ENCODE measurements around the gene DTNBP1.

DNA sequence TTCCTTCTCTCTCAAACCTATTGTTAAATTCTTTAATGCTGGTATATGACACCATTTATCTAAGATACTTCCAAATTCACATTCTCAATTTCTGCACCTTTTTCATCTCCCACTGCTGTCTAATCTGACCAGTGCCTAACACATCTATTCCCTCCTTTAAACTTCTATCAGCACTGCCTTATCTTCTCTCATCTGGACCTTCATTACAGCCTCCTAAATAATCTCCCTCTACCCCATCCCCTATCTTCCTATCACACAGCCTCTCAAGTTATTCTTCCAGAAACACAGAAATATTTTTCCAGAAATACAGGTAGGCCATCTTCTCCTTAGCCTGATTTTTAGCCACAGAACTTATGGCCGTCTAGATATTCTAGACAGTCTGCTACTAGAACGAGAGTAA is 5.5 kb downstream of the DTNBP1 start:
- TF ChIP-seq SP7 (tag by site-specific recombination; IDR thresholded peaks at IDR 0.05) = no peak
- TF ChIP-seq, protein P1, sequence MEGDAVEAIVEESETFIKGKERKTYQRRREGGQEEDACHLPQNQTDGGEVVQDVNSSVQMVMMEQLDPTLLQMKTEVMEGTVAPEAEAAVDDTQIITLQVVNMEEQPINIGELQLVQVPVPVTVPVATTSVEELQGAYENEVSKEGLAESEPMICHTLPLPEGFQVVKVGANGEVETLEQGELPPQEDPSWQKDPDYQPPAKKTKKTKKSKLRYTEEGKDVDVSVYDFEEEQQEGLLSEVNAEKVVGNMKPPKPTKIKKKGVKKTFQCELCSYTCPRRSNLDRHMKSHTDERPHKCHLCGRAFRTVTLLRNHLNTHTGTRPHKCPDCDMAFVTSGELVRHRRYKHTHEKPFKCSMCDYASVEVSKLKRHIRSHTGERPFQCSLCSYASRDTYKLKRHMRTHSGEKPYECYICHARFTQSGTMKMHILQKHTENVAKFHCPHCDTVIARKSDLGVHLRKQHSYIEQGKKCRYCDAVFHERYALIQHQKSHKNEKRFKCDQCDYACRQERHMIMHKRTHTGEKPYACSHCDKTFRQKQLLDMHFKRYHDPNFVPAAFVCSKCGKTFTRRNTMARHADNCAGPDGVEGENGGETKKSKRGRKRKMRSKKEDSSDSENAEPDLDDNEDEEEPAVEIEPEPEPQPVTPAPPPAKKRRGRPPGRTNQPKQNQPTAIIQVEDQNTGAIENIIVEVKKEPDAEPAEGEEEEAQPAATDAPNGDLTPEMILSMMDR (tag by site-specific recombination; IDR thresholded peaks at IDR 0.05) = no peak
- TF ChIP-seq ZBTB7A (tag by site-specific recombination; IDR thresholded peaks at IDR 0.05; ENCODE audit: low read depth) = no peak
- no peak for TF ChIP-seq ZNF768 (tag by site-specific recombination; IDR thresholded peaks at IDR 0.05)
- TF ChIP-seq, protein P2, sequence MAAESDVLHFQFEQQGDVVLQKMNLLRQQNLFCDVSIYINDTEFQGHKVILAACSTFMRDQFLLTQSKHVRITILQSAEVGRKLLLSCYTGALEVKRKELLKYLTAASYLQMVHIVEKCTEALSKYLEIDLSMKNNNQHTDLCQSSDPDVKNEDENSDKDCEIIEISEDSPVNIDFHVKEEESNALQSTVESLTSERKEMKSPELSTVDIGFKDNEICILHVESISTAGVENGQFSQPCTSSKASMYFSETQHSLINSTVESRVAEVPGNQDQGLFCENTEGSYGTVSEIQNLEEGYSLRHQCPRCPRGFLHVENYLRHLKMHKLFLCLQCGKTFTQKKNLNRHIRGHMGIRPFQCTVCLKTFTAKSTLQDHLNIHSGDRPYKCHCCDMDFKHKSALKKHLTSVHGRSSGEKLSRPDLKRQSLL (tag by site-specific recombination; IDR thresholded peaks at IDR 0.05) = no peak
- no peak for TF ChIP-seq ZNF624 (tag by site-specific recombination; IDR thresholded peaks at IDR 0.05)
- no peak for TF ChIP-seq ZNF221 (tag by site-specific recombination; IDR thresholded peaks at IDR 0.05; ENCODE audit: borderline replicate concordance)
- TF ChIP-seq, protein P3, sequence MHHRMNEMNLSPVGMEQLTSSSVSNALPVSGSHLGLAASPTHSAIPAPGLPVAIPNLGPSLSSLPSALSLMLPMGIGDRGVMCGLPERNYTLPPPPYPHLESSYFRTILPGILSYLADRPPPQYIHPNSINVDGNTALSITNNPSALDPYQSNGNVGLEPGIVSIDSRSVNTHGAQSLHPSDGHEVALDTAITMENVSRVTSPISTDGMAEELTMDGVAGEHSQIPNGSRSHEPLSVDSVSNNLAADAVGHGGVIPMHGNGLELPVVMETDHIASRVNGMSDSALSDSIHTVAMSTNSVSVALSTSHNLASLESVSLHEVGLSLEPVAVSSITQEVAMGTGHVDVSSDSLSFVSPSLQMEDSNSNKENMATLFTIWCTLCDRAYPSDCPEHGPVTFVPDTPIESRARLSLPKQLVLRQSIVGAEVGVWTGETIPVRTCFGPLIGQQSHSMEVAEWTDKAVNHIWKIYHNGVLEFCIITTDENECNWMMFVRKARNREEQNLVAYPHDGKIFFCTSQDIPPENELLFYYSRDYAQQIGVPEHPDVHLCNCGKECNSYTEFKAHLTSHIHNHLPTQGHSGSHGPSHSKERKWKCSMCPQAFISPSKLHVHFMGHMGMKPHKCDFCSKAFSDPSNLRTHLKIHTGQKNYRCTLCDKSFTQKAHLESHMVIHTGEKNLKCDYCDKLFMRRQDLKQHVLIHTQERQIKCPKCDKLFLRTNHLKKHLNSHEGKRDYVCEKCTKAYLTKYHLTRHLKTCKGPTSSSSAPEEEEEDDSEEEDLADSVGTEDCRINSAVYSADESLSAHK (tag by site-specific recombination; IDR thresholded peaks at IDR 0.05) = no peak
- TF ChIP-seq, protein P4, sequence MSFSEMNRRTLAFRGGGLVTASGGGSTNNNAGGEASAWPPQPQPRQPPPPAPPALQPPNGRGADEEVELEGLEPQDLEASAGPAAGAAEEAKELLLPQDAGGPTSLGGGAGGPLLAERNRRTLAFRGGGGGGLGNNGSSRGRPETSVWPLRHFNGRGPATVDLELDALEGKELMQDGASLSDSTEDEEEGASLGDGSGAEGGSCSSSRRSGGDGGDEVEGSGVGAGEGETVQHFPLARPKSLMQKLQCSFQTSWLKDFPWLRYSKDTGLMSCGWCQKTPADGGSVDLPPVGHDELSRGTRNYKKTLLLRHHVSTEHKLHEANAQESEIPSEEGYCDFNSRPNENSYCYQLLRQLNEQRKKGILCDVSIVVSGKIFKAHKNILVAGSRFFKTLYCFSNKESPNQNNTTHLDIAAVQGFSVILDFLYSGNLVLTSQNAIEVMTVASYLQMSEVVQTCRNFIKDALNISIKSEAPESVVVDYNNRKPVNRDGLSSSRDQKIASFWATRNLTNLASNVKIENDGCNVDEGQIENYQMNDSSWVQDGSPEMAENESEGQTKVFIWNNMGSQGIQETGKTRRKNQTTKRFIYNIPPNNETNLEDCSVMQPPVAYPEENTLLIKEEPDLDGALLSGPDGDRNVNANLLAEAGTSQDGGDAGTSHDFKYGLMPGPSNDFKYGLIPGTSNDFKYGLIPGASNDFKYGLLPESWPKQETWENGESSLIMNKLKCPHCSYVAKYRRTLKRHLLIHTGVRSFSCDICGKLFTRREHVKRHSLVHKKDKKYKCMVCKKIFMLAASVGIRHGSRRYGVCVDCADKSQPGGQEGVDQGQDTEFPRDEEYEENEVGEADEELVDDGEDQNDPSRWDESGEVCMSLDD (tag by site-specific recombination; IDR thresholded peaks at IDR 0.05) = no peak
- TF ChIP-seq, protein P5, sequence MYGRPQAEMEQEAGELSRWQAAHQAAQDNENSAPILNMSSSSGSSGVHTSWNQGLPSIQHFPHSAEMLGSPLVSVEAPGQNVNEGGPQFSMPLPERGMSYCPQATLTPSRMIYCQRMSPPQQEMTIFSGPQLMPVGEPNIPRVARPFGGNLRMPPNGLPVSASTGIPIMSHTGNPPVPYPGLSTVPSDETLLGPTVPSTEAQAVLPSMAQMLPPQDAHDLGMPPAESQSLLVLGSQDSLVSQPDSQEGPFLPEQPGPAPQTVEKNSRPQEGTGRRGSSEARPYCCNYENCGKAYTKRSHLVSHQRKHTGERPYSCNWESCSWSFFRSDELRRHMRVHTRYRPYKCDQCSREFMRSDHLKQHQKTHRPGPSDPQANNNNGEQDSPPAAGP (tag by site-specific recombination; IDR thresholded peaks at IDR 0.05) = no peak
- TF ChIP-seq ZNF19 (tag by site-specific recombination; IDR thresholded peaks at IDR 0.05; ENCODE audit: low read depth) = no peak
- TF ChIP-seq ZNF184 (tag by site-specific recombination; IDR thresholded peaks at IDR 0.05) = no peak
- no peak for TF ChIP-seq KLF7 (tag by site-specific recombination; IDR thresholded peaks at IDR 0.05; ENCODE audit: borderline replicate concordance)

Measured in HEK293 (cell line).